CD4-positive, alpha-beta T cell treated with Interleukin-12 subunit alpha and Interleukin-12 subunit beta, for 1 hour (primary cell): ENCODE measurements around the gene TNRC6B.
"Not testable (repeated sequence)": the region's sequence is repeated elsewhere in the genome, so short reads cannot be mapped to it uniquely, and the experiment has no call there.

Source experiments
- DNase-seq: peaks from one replicate; pipeline ENCODE4 v3.0.0-alpha.2; 2020

Gene TNRC6B

DNA sequence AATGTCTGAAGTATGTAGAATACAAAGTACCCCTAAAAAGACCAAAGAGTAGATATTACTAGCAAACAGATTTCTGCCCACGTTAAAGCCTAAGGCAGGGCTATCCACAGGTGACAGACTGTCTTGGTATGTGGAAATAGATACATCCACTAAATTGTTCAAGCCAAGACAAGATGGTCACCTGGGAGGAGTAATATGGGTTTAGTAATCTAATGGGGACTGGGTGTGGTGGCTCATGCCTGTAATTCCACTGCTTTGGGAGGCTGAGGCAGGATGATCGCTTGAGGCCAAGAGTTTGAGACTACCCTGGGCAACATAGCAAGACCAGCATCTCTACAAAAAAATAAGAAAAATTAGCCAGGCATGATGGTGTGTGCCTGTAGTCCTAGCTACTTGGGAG, 200.2 kb downstream of the TNRC6B start:
- no peak for DNase-seq

DNA sequence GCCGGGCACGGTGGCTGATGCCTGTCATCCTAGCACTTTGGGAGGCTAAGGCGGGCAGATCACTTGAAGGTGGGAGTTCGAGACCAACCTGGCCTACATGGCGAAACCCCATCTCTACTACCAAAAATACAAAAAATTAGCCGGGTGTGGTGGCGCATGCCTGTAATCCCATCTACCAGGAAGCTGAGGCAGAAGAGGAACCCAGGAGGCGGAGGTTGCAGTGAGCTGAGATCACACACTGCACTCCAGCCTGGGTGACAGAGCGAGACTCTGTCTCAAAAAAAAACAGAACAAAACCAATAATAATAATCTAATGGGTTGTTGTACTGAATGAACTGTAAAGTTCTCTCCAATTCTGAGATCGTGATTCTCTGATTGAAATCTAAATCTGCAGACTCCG, 200.7 kb downstream of the TNRC6B start:
- not testable (repeated sequence) for DNase-seq

DNA sequence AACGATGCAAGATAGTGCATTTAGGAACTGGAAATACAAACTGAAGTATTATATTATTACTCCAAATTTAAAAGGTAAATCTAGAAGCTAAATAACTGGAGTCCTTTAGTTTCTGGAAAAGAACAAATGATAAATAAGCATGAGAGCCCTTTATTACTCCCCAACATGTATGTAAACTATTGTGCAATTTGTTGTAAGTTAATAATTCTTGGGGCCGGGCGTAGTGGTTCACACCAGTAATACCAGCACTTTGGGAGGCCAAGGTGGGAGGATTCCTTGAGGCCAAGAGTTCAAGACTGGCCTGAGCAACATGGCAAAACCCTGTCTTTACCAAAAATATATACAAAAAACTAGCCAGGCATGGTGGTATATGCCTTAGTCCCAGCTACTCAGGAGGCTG, 203.7 kb downstream of the TNRC6B start:
- no peak for DNase-seq

DNA sequence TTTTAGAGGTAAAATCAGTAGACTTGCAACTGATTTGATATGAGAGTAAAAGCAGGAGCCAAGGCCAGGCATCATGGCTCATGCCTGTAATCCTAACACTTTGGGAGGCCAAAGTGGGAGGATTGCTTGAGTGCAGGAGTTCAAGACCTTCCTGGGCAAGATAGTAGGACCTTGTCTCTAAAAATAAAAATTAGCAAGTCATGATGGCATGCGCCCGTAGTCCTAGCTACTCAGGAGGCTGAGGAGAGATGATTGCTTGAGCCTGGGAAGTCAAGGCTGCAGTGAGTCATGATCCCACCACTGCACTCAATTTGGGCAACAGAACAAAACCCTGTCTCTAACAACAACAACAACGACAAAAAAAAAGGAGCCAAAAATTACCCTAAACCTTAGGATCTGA, 206.2 kb downstream of the TNRC6B start:
- DNase-seq, result no peak

DNA sequence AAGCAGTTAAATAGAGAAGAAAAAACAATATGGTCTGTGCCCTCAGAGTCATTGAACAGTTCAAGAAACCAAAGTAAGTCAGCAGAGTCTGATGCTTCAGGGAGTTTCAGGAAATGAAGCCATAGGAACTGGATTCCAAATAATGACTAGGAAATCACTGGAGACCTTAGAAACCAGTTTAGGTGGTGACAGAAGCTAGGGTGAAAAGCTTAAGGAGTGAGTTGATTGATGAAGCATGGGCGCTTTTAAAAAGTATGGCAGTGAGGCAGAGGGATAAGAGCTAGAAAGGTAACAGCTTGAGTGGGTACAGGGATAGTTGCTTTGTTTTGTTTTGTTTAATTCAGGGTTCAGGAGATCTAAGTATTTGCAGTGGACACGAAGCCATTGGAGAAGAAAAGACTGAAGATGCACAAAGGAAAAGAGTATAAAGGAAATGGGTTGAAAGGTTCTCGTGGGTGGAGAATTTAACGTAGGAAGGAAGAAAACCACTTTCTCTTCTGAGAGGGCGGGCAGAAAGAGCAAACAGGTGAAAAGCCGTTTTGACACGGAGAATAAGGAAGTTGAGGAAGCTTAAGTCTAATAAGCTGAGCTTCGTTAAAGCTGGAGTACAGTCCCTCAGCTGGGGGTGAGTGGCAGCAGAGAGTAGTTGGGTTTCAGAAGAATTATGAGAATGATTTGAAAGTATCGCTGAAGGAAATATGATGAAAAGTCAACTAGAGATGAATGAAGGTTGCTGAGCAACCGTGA, 207.5 kb downstream of the TNRC6B start:
- DNase-seq, result peak; percentile 51
